HepG2 (cell line): Measurements from ENCODE around the gene ABHD17A. TPM values are rescaled to one million over a fixed set of nuclear protein-coding genes. Genes with fewer than 3 reads are reported as not detected.
A peak's percentile ranks its signal among the peaks of the same experiment; 100 is the strongest.

ENCODE experiments used
- ATAC-seq: fragments of 200-7000 bp; cut with Tn5 transposase; 3 replicates; pipeline ENCODE4 v1.9.1; 2020; ENCODE audit warnings: mild to moderate bottlenecking, moderate library complexity
- BruUV-seq: library from RNA; stranded (reverse); fragments of 400-500 nt; replicated peaks from 2 replicates; lab custom pipeline; 2021; lab: Mats Ljungman, UMichigan
- CTCF ChIA-PET: fragments of 300-600 bp; formaldehyde crosslinking; extraction: SDS; loops from one replicate; lab custom pipeline; 2021; ENCODE audit warnings: low total read pairs, inconsistent platforms, low intra/inter-chr PET ratio; lab: Yijun Ruan, JAX
- POLR2A ChIA-PET: fragments of 350-600 bp; sonication (Branson Sonifier 250); formaldehyde crosslinking; loops from one replicate; lab custom pipeline; 2020; ENCODE audit warnings: antibody characterized with exemption, inconsistent platforms; lab: Yijun Ruan, JAX
- DNase-seq: peaks from one replicate; pipeline ENCODE4 v3.0.0-alpha.2; 2015; ENCODE audit warnings: low spot score
- FAIRE-seq: peaks from 3 replicates; lab custom pipeline; 2011; peaks lifted over from hg19 to GRCh38; lab: Jason Lieb, UNC
- H2AFZ ChIP-seq: one replicate; pipeline ENCODE4 v1.6.1; 2011; ENCODE audit warnings: low read length, inconsistent platforms
- H3K27ac ChIP-seq: fragments of 300-600 bp; 3 replicates; pipeline ENCODE4 v1.8.0; 2011; ENCODE audit warnings: mixed run types, mild to moderate bottlenecking, mixed read lengths, low read length, inconsistent platforms; ENCODE audit not compliant: insufficient read depth; ENCODE audit errors: extremely low read length
- H3K27me3 ChIP-seq, 2 experiments: fragments of 200-600 bp in 1 of 2; 2 replicates in 1 of 2; 3 replicates in 1 of 2; pipeline versions ENCODE4 v1.6.0 to v1.8.0; 2011; ENCODE audit warnings: low read length in 2 of 2, mild to moderate bottlenecking in 2 of 2, moderate library complexity in 2 of 2, inconsistent platforms in 1 of 2; ENCODE audit not compliant: insufficient read depth in 2 of 2, control insufficient read depth in 1 of 2
- H3K36me3 ChIP-seq, 2 experiments: fragments of 200-600 bp in 1 of 2; replicated peaks in 1 of 2; 2 replicates in 1 of 2; 3 replicates in 1 of 2; pipeline versions ENCODE4 v1.5.1 to v1.8.0; 2011; ENCODE audit warnings: low read length in 2 of 2, inconsistent platforms in 1 of 2; ENCODE audit not compliant: insufficient read depth in 2 of 2, control insufficient read depth in 1 of 2
- H3K4me1 ChIP-seq: 2 replicates; pipeline ENCODE4 v1.5.1; 2012; ENCODE audit warnings: low read length, inconsistent platforms; ENCODE audit not compliant: insufficient read depth
- H3K4me2 ChIP-seq: 2 replicates; pipeline ENCODE4 v1.6.0; 2011; ENCODE audit warnings: low read depth, low read length, inconsistent platforms
- H3K4me3 ChIP-seq, 3 experiments: fragments of 200-600 bp in 1 of 3; sonication (generic), shearing (Covaris generic) in 1 of 3; replicated peaks in 1 of 3; 2 replicates each; pipeline ENCODE4 v1.5.1; 2011 to 2016; ENCODE audit warnings: low read length in 3 of 3, inconsistent platforms in 2 of 3, low read depth in 2 of 3, mild to moderate bottlenecking in 2 of 3, control low read depth in 1 of 3, mixed read lengths in 1 of 3; ENCODE audit not compliant: insufficient read depth in 1 of 3
- H3K79me2 ChIP-seq: one replicate; pipeline ENCODE4 v1.6.1; 2011; ENCODE audit warnings: low read length, inconsistent platforms; ENCODE audit not compliant: insufficient read depth
- H3K9ac ChIP-seq: 2 replicates; pipeline ENCODE4 v1.6.0; 2011; ENCODE audit warnings: mild to moderate bottlenecking, low read depth, low read length, inconsistent platforms; ENCODE audit not compliant: insufficient read depth
- H3K9me3 ChIP-seq: 2 replicates; pipeline ENCODE4 v1.5.1; 2012; ENCODE audit warnings: mild to moderate bottlenecking, low read length
- H4K20me1 ChIP-seq: 2 replicates; pipeline ENCODE4 v1.6.0; 2011; ENCODE audit warnings: inconsistent platforms, mild to moderate bottlenecking, low read length, moderate library complexity; ENCODE audit not compliant: insufficient read depth
- CCAR2 ChIP-seq: fragments of 200-400 bp; formaldehyde crosslinking; optimal IDR thresholded peaks from 2 replicates; pipeline ENCODE3; 2018; ENCODE audit warnings: low read depth, mild to moderate bottlenecking, low read length, moderate library complexity
- ETS1 ChIP-seq: sonication (generic); formaldehyde crosslinking; IDR thresholded peaks from 2 replicates; pipeline ENCODE4 v1.4.0; 2020; ENCODE audit warnings: missing genetic modification reagents
- FOXP4 ChIP-seq: sonication (generic); formaldehyde crosslinking; IDR thresholded peaks from 2 replicates; pipeline ENCODE4 v1.4.0; 2020; ENCODE audit warnings: missing genetic modification reagents
- IRF1 ChIP-seq: sonication (generic); formaldehyde crosslinking; IDR thresholded peaks from 2 replicates; pipeline ENCODE4 v1.4.0; 2020; ENCODE audit warnings: low read depth, mild to moderate bottlenecking, missing genetic modification reagents
- JUNB ChIP-seq: sonication (generic); formaldehyde crosslinking; IDR thresholded peaks from 2 replicates; pipeline ENCODE4 v1.8.0; 2022; ENCODE audit warnings: missing genetic modification reagents, mild to moderate bottlenecking, borderline replicate concordance
- NR2C2 ChIP-seq: sonication (generic); formaldehyde crosslinking; IDR thresholded peaks from 2 replicates; pipeline ENCODE4 v1.4.0; 2020; ENCODE audit warnings: missing genetic modification reagents, mild to moderate bottlenecking, moderate library complexity, borderline replicate concordance
- NR2F2 ChIP-seq: IDR thresholded peaks from 2 replicates; pipeline ENCODE4 v1.6.1; 2012; ENCODE audit warnings: low read depth, inconsistent platforms, borderline replicate concordance
- PATZ1 ChIP-seq: sonication (generic); formaldehyde crosslinking; IDR thresholded peaks from 2 replicates; pipeline ENCODE4 v1.4.0; 2020; ENCODE audit warnings: missing genetic modification reagents
- RCOR2 ChIP-seq: IDR thresholded peaks from 2 replicates; pipeline ENCODE4 v1.6.1; 2016; ENCODE audit warnings: missing biosample characterization, missing genetic modification reagents
- ZNF501 ChIP-seq: sonication (generic); formaldehyde crosslinking; IDR thresholded peaks from 2 replicates; pipeline ENCODE4 v1.5.1; 2020; ENCODE audit warnings: mild to moderate bottlenecking, moderate library complexity, missing genetic modification reagents
- ZNF609 ChIP-seq: sonication (generic); formaldehyde crosslinking; IDR thresholded peaks from 2 replicates; pipeline ENCODE4 v1.4.0; 2020; ENCODE audit warnings: mild to moderate bottlenecking, missing genetic modification reagents, borderline replicate concordance
- ZNF652 ChIP-seq: IDR thresholded peaks from 2 replicates; pipeline ENCODE4 v1.6.1; 2016; ENCODE audit warnings: low read depth, borderline replicate concordance
- WGBS: methylation state at CpG from one replicate; pipeline ENCODE4 v1.1.6; 2017; ENCODE audit warnings: low lambda C conversion rate; 5-methylcytosine and 5-hydroxymethylcytosine counted together
- in situ Hi-C: cut with HindIII; loops from 2 replicates; pipeline ENCODE4 v1.10.0; 2017; ENCODE audit warnings: low pct_unique_long_range_greater_than_20kb; ENCODE audit not compliant: extremely low pct_ligation_motif_present
- intact Hi-C: fragments of 100-400 bp; cut with micrococcal nuclease; formaldehyde crosslinking; loops from one replicate; pipeline ENCODE4 v1.10.0; 2022; ENCODE audit not compliant: unreplicated experiment
- polyA plus RNA-seq, 8 experiments: library from polyadenylated mRNA; depleted of rRNA in 3 of 8; stranded (reverse) in 7 of 8; unstranded in 1 of 8; fragments of >200 nt; fragmentation: Illumina TruSeq in 4 of 8; extraction: Trizol in 4 of 8; gene quantifications; 2 replicates each; pipeline versions ENCODE4 v1.2.1 to v1.2.3, GENCODE V29; 2011 to 2016; ENCODE audit warnings: low read depth in 4 of 8, missing spikeins in 1 of 8, mixed read lengths in 1 of 8; ENCODE audit not compliant: insufficient read depth in 1 of 8
- total RNA-seq, 5 experiments: library from RNA; depleted of rRNA; stranded (reverse); fragments of >200 nt; fragmentation: Illumina TruSeq; extraction: Trizol; gene quantifications; 2 replicates each; pipeline ENCODE4 v1.2.3, GENCODE V29; 2016; ENCODE audit warnings: low read depth in 1 of 5

The ABHD17A gene
- total and polyA plus RNA-seq, 2 of the 13 experiments (the other 11 are each of a cell fraction or from before 2014, with no cell fraction given) = 27.7 to 40.8 TPM

GRCh38 chr19:1874554-1875185 is 10.6 kb downstream of the ABHD17A start:
- H3K4me1 ChIP-seq = peaks cover 56% of the 10 kb centered on the region
- CTCF ChIA-PET = no interaction called here
- no peak for TF ChIP-seq NR2F2
- TF ChIP-seq CCAR2 = no peak
- TF ChIP-seq ZNF501 (CRISPR knock-in tag) = 0 out of 2 replicates have a peak, but pooled peaks have one; percentile 9
- 0 out of 2 replicates have a peak, but pooled peaks have one; percentile 3 for TF ChIP-seq PATZ1 (CRISPR knock-in tag)
- peak; percentile 71 for TF ChIP-seq NR2C2
- no peak for TF ChIP-seq FOXP4 (CRISPR knock-in tag)
- no peak for TF ChIP-seq ETS1 (CRISPR knock-in tag)
- TF ChIP-seq JUNB = no peak
- no peak for TF ChIP-seq ZNF609
- no peak for TF ChIP-seq IRF1 (CRISPR knock-in tag)
- TF ChIP-seq RCOR2 = no peak
- TF ChIP-seq ZNF652 = no peak

More at GRCh38 chr19:1874554-1875185, 10.6 kb downstream of the ABHD17A start:
- BruUV-seq = no TSS peak
- DNase-seq (no peak), ATAC-seq (no peak), FAIRE-seq (peak; percentile 52)
- Histone ChIP-seq H3K4me2 (peak overlapping the region; percentile 97), H3K27me3 (no peaks in the 10 kb centered on the region), H4K20me1 (peaks cover 6% of the 10 kb centered on the region; the same call in 1 of the 2 replicates), H3K79me2 (peaks cover 32% of the 10 kb centered on the region), H3K9me3 (no peaks in the 10 kb centered on the region), H3K27ac (peak overlapping the region; percentile 79), H3K4me3 (peak overlapping the region; percentile 68 to 99 (median 94)), H3K9ac (peak overlapping the region; percentile 91), H2AFZ (no peak overlapping the region), H3K36me3 (peaks cover 0 to 2% of the 10 kb centered on the region in 2 experiments; a peak in 2 of 5 replicates)
- 8% methylated on average over 13 of the region's 16 CpGs for WGBS
- in situ Hi-C loops (no loop called here), intact Hi-C loops (no loop called here)
- POLR2A ChIA-PET = interaction anchor here (0.6 to 2.1 kb wide), 4 partner anchors 8 to 23 kb away, joined by 3 to 13 read pairs (median 8); no protein-coding TSS in a partner anchor
